ENCODE measurements around the gene LDLRAD1.

DNA sequence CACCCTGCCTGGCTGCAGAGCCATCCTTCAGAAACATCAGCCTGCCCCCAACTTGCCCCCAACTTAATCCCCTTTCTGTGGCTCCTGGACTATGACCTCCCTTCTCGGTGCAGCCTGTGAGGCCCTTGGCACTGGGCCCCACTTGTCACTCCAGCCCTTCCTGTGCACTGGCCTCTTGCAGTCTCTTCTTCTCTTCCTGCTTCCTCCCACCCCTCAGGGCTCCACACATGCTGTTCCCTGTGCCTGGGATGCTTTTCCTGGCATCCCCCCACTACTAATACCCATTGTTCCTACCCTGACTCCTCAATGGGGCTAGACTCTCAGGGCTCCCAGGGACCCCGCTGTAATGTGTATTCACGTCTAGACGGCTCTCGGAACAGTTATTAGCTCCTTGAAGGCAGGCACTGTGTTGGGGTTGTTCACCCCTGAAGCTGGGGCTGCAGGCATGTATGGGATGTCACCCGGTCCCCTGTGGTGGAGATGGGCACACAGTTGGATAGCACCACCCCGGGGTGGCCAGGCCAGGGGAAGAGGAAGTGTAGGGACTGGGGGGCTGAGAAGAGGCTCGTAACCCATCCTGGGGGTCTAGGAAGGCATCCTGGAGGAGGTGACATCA lies 4.5 kb downstream of the LDLRAD1 start:
- TF ChIP-seq POLR2AphosphoS5 (IDR thresholded peaks at IDR 0.05; ENCODE audit: low read depth, low read length): no peak
- TF ChIP-seq, protein P1, sequence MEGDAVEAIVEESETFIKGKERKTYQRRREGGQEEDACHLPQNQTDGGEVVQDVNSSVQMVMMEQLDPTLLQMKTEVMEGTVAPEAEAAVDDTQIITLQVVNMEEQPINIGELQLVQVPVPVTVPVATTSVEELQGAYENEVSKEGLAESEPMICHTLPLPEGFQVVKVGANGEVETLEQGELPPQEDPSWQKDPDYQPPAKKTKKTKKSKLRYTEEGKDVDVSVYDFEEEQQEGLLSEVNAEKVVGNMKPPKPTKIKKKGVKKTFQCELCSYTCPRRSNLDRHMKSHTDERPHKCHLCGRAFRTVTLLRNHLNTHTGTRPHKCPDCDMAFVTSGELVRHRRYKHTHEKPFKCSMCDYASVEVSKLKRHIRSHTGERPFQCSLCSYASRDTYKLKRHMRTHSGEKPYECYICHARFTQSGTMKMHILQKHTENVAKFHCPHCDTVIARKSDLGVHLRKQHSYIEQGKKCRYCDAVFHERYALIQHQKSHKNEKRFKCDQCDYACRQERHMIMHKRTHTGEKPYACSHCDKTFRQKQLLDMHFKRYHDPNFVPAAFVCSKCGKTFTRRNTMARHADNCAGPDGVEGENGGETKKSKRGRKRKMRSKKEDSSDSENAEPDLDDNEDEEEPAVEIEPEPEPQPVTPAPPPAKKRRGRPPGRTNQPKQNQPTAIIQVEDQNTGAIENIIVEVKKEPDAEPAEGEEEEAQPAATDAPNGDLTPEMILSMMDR (IDR thresholded peaks at IDR 0.05): no peak

Measured in Panc1 (cell line).